Liver (tissue), 9 donors: ENCODE data around the gene MYO18A. TPM values are rescaled to one million over a fixed set of nuclear protein-coding genes. Genes with fewer than 3 reads are reported as not detected.

Source experiments
- DNase-seq: peaks from one replicate; pipeline ENCODE4 v3.0.0-alpha.2; 2017; ENCODE audit warnings: low spot score
- H3K27ac ChIP-seq, 2 donors: one replicate each; pipeline ENCODE4 v1.7.0; 2013; ENCODE audit warnings: inconsistent platforms in 2 of 2, low read length in 2 of 2, control low read depth in 1 of 2, low read depth in 1 of 2, mild to moderate bottlenecking in 1 of 2
- H3K27me3 ChIP-seq, 4 donors: one replicate each; pipeline versions ENCODE4 v1.6.1 to v1.7.0; 2013; ENCODE audit warnings: low read length in 3 of 4, inconsistent platforms in 1 of 4, mild to moderate bottlenecking in 1 of 4, moderate library complexity in 1 of 4; ENCODE audit not compliant: control insufficient read depth in 4 of 4, insufficient read depth in 4 of 4
- H3K36me3 ChIP-seq, 4 donors: one replicate each; pipeline versions ENCODE4 v1.6.1 to v1.7.0; 2013; ENCODE audit warnings: low read length in 3 of 4, mild to moderate bottlenecking in 3 of 4, low read depth in 1 of 4, moderate library complexity in 1 of 4; ENCODE audit not compliant: control insufficient read depth in 4 of 4, insufficient read depth in 3 of 4
- H3K4me1 ChIP-seq, 4 donors: one replicate each; pipeline versions ENCODE4 v1.6.1 to v1.7.0; 2013; ENCODE audit warnings: low read length in 3 of 4, mild to moderate bottlenecking in 3 of 4, moderate library complexity in 1 of 4; ENCODE audit not compliant: control insufficient read depth in 4 of 4, insufficient read depth in 4 of 4
- H3K4me3 ChIP-seq, 3 donors: one replicate each; pipeline versions ENCODE4 v1.6.1 to v1.7.0; 2013; ENCODE audit warnings: low read length in 3 of 3, control low read depth in 1 of 3, low read depth in 1 of 3, mild to moderate bottlenecking in 1 of 3
- H3K9ac ChIP-seq, 2 donors: one replicate each; pipeline ENCODE4 v1.7.0; 2013; ENCODE audit warnings: low read length in 2 of 2, mild to moderate bottlenecking in 2 of 2, moderate library complexity in 2 of 2, control low read depth in 1 of 2, low read depth in 1 of 2
- H3K9me3 ChIP-seq, 4 donors: one replicate each; pipeline versions ENCODE4 v1.6.1 to v1.7.0; 2013; ENCODE audit warnings: low read length in 3 of 4; ENCODE audit not compliant: control insufficient read depth in 4 of 4
- EGR1 ChIP-seq, 2 donors: IDR thresholded peaks; 2 replicates each; pipeline ENCODE4 v1.6.1; 2016 to 2018; ENCODE audit warnings: antibody characterized with exemption in 2 of 2, low read depth in 2 of 2
- FOXA1 ChIP-seq: IDR thresholded peaks from 2 replicates; pipeline ENCODE4 v1.6.1; 2016; ENCODE audit warnings: antibody characterized with exemption
- FOXA2 ChIP-seq: IDR thresholded peaks from 2 replicates; pipeline ENCODE4 v1.6.1; 2016; ENCODE audit warnings: antibody characterized with exemption
- GABPA ChIP-seq, 2 donors: IDR thresholded peaks in 1 of 2; conservative IDR thresholded peaks in 1 of 2; 2 replicates each; pipeline ENCODE4 v1.6.1; 2016; ENCODE audit warnings: antibody characterized with exemption in 2 of 2, mild to moderate bottlenecking in 1 of 2, moderate library complexity in 1 of 2
- HNF4A ChIP-seq, 2 donors: conservative IDR thresholded peaks; 2 replicates each; pipeline ENCODE4 v1.6.1; 2016; ENCODE audit warnings: antibody characterized with exemption in 2 of 2, mild to moderate bottlenecking in 2 of 2
- HNF4G ChIP-seq: IDR thresholded peaks from 2 replicates; pipeline ENCODE4 v1.6.1; 2016; ENCODE audit warnings: antibody characterized with exemption
- JUND ChIP-seq, 2 donors: IDR thresholded peaks; 2 replicates each; pipeline ENCODE4 v1.6.1; 2016; ENCODE audit warnings: antibody characterized with exemption in 2 of 2
- NR2F2 ChIP-seq: IDR thresholded peaks from 2 replicates; pipeline ENCODE4 v1.6.1; 2016; ENCODE audit warnings: antibody characterized with exemption
- RAD21 ChIP-seq, 2 donors: IDR thresholded peaks; 2 replicates each; pipeline ENCODE4 v1.6.1; 2016; ENCODE audit warnings: antibody characterized with exemption in 2 of 2, mild to moderate bottlenecking in 2 of 2
- RXRA ChIP-seq, 2 donors: IDR thresholded peaks; 2 replicates each; pipeline ENCODE4 v1.6.1; 2017 to 2018; ENCODE audit warnings: antibody characterized with exemption in 2 of 2, mild to moderate bottlenecking in 1 of 2
- SP1 ChIP-seq: IDR thresholded peaks from 2 replicates; pipeline ENCODE4 v1.6.1; 2018; ENCODE audit warnings: antibody characterized with exemption, mild to moderate bottlenecking
- TAF1 ChIP-seq: conservative IDR thresholded peaks from 2 replicates; pipeline ENCODE4 v1.6.1; 2016; ENCODE audit warnings: antibody characterized with exemption, mild to moderate bottlenecking
- YY1 ChIP-seq: IDR thresholded peaks from 2 replicates; pipeline ENCODE4 v1.6.1; 2016; ENCODE audit warnings: antibody characterized with exemption, mild to moderate bottlenecking
- WGBS: extraction: QIAGEN DNeasy Blood & Tissue Kit; methylation state at CpG from one replicate; pipeline ENCODE4 v1.1.7; 2013; 5-methylcytosine and 5-hydroxymethylcytosine counted together
- polyA plus RNA-seq, 2 donors: library from polyadenylated mRNA; stranded (reverse) in 1 of 2; unstranded in 1 of 2; fragments of 200-250 nt in 1 of 2; fragments of >200 nt in 1 of 2; fragmentation: Nextera tagmentation in 1 of 2; extraction: Ambion mirVana in 1 of 2; gene quantifications; one replicate each; pipeline versions ENCODE4 v1.2.1 to v1.2.3, GENCODE V29; 2013 to 2015
- total RNA-seq, 2 donors: library from RNA; depleted of rRNA; stranded (reverse); fragments of >200 nt; gene quantifications; one replicate each; pipeline ENCODE4 v1.2.3, GENCODE V29; 2014
- TF ChIP-seq, protein P1 (sequence below): IDR thresholded peaks from 2 replicates; pipeline ENCODE4 v1.6.1; 2016; ENCODE audit warnings: antibody characterized with exemption
- TF ChIP-seq, protein P2 (sequence below): IDR thresholded peaks from 2 replicates; pipeline ENCODE4 v1.6.1; 2016; ENCODE audit warnings: antibody characterized with exemption
- TF ChIP-seq, protein P3 (sequence below): IDR thresholded peaks from 2 replicates; pipeline ENCODE4 v1.6.1; 2016; ENCODE audit warnings: antibody characterized with exemption
- TF ChIP-seq, protein P4 (sequence below): IDR thresholded peaks from 2 replicates; pipeline ENCODE4 v1.6.1; 2016; ENCODE audit warnings: antibody characterized with exemption, mild to moderate bottlenecking
- TF ChIP-seq, protein P5 (sequence below): fragments of 150-350 bp; IDR thresholded peaks from 2 replicates; pipeline ENCODE4 v1.5.1; 2017; ENCODE audit warnings: improper control_type of control experiment, low read depth, low read length; ENCODE audit not compliant: missing input control
- donor health status: healthy.
- donor health status: healthy.
- donor health status: healthy.
- donor health status: healthy.
- donor health status: healthy.

The MYO18A gene
- total and polyA plus RNA-seq, 4 donors = 26.3 to 81.6 (median 37.3) TPM

DNA sequence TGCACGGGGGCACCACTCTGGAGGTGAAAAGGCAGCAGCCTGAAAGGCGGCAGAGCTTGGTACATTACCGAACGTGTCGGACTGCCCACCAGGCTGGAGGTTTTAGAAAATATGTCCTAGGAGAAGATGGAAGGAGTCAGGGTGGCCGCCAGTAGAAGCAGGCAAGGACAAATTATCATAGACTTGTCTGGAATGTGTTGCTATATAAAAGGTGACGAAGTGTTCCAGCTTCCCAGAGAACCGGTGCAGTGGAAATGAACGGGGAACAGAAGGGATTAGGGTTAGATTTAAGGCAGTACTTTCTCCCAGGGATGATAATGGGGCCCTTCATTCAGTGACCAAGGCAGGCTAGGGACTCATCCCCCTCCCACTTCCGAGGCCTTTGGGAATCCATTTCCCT is 109.9 kb downstream of the MYO18A start:
- H3K27me3 ChIP-seq = no peaks in the 10 kb centered on the region
- peaks cover 0 to 2% (median under 1%) of the 10 kb centered on the region in 4 donors for H3K36me3 ChIP-seq
- H3K9ac ChIP-seq = no peak overlapping the region
- H3K4me3 ChIP-seq = no peak overlapping the region
- no peak for DNase-seq
- no peaks in the 10 kb centered on the region for H3K9me3 ChIP-seq
- H3K27ac ChIP-seq = no peak overlapping the region
- 80% methylated on average over 10 of the region's 10 CpGs for WGBS
- TF ChIP-seq FOXA1 (no peak), YY1 (no peak), SP1 (no peak), HNF4G (no peak), RXRA (IDR thresholded peaks at IDR 0.05) (no peak), GABPA (IDR thresholded peaks at IDR 0.05 in 1 of 2, conservative IDR thresholded peaks at IDR 0.05 in 1 of 2) (no peak), FOXA2 (no peak), EGR1 (IDR thresholded peaks at IDR 0.05; ENCODE audit: low read depth in 2 of 2) (no peak), TAF1 (no peak), RAD21 (IDR thresholded peaks at IDR 0.05) (no peak), NR2F2 (no peak), JUND (IDR thresholded peaks at IDR 0.05) (no peak), HNF4A (conservative IDR thresholded peaks at IDR 0.05) (no peak)
- TF ChIP-seq, protein P1, sequence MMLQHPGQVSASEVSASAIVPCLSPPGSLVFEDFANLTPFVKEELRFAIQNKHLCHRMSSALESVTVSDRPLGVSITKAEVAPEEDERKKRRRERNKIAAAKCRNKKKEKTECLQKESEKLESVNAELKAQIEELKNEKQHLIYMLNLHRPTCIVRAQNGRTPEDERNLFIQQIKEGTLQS = no peak
- TF ChIP-seq, protein P2, sequence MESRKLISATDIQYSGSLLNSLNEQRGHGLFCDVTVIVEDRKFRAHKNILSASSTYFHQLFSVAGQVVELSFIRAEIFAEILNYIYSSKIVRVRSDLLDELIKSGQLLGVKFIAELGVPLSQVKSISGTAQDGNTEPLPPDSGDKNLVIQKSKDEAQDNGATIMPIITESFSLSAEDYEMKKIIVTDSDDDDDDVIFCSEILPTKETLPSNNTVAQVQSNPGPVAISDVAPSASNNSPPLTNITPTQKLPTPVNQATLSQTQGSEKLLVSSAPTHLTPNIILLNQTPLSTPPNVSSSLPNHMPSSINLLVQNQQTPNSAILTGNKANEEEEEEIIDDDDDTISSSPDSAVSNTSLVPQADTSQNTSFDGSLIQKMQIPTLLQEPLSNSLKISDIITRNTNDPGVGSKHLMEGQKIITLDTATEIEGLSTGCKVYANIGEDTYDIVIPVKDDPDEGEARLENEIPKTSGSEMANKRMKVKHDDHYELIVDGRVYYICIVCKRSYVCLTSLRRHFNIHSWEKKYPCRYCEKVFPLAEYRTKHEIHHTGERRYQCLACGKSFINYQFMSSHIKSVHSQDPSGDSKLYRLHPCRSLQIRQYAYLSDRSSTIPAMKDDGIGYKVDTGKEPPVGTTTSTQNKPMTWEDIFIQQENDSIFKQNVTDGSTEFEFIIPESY = no peak
- TF ChIP-seq, protein P3, sequence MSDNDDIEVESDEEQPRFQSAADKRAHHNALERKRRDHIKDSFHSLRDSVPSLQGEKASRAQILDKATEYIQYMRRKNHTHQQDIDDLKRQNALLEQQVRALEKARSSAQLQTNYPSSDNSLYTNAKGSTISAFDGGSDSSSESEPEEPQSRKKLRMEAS = no peak
- TF ChIP-seq, protein P4, sequence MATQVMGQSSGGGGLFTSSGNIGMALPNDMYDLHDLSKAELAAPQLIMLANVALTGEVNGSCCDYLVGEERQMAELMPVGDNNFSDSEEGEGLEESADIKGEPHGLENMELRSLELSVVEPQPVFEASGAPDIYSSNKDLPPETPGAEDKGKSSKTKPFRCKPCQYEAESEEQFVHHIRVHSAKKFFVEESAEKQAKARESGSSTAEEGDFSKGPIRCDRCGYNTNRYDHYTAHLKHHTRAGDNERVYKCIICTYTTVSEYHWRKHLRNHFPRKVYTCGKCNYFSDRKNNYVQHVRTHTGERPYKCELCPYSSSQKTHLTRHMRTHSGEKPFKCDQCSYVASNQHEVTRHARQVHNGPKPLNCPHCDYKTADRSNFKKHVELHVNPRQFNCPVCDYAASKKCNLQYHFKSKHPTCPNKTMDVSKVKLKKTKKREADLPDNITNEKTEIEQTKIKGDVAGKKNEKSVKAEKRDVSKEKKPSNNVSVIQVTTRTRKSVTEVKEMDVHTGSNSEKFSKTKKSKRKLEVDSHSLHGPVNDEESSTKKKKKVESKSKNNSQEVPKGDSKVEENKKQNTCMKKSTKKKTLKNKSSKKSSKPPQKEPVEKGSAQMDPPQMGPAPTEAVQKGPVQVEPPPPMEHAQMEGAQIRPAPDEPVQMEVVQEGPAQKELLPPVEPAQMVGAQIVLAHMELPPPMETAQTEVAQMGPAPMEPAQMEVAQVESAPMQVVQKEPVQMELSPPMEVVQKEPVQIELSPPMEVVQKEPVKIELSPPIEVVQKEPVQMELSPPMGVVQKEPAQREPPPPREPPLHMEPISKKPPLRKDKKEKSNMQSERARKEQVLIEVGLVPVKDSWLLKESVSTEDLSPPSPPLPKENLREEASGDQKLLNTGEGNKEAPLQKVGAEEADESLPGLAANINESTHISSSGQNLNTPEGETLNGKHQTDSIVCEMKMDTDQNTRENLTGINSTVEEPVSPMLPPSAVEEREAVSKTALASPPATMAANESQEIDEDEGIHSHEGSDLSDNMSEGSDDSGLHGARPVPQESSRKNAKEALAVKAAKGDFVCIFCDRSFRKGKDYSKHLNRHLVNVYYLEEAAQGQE = no peak
- TF ChIP-seq, protein P5, sequence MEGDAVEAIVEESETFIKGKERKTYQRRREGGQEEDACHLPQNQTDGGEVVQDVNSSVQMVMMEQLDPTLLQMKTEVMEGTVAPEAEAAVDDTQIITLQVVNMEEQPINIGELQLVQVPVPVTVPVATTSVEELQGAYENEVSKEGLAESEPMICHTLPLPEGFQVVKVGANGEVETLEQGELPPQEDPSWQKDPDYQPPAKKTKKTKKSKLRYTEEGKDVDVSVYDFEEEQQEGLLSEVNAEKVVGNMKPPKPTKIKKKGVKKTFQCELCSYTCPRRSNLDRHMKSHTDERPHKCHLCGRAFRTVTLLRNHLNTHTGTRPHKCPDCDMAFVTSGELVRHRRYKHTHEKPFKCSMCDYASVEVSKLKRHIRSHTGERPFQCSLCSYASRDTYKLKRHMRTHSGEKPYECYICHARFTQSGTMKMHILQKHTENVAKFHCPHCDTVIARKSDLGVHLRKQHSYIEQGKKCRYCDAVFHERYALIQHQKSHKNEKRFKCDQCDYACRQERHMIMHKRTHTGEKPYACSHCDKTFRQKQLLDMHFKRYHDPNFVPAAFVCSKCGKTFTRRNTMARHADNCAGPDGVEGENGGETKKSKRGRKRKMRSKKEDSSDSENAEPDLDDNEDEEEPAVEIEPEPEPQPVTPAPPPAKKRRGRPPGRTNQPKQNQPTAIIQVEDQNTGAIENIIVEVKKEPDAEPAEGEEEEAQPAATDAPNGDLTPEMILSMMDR = no peak
- no peaks in the 10 kb centered on the region for H3K4me1 ChIP-seq
